ENCODE measurements around the gene GNB1L.

Gene GNB1L

GRCh38 chr22:19808873-19809478 lies 45.7 kb downstream of the GNB1L start:
- no peak for DNase-seq (ENCODE audit: low spot score)

GRCh38 chr22:19807914-19808872 lies 46.5 kb downstream of the GNB1L start:
- DNase-seq (ENCODE audit: low spot score): no peak

GRCh38 chr22:19807161-19807913 lies 47.3 kb downstream of the GNB1L start:
- DNase-seq (ENCODE audit: low spot score): no peak

- DNase-seq (ENCODE audit: low spot score): no peak
These were observed 48.2 kb downstream of the GNB1L start for GRCh38 chr22:19806213-19807160.

GRCh38 chr22:19805821-19806212 lies 48.9 kb downstream of the GNB1L start:
- no peak for DNase-seq (ENCODE audit: low spot score)

- DNase-seq (ENCODE audit: low spot score): no peak
These were observed 50.9 kb downstream of the GNB1L start for GRCh38 chr22:19803736-19804267.

GRCh38 chr22:19802894-19803735 lies 51.6 kb downstream of the GNB1L start:
- DNase-seq (ENCODE audit: low spot score): no peak

- no peak for DNase-seq (ENCODE audit: low spot score)
These were observed 52.4 kb downstream of the GNB1L start for GRCh38 chr22:19802001-19802893.

- no peak for DNase-seq (ENCODE audit: low spot score)
These were observed 53.2 kb downstream of the GNB1L start for GRCh38 chr22:19801340-19802000.

- no peak for DNase-seq (ENCODE audit: low spot score)
These were observed 53.9 kb downstream of the GNB1L start for GRCh38 chr22:19800761-19801244.

GRCh38 chr22:19800306-19800705 lies 54.4 kb downstream of the GNB1L start:
- DNase-seq (ENCODE audit: low spot score): no peak

GRCh38 chr22:19799322-19800190 lies 55.1 kb downstream of the GNB1L start:
- no peak for DNase-seq (ENCODE audit: low spot score)

GRCh38 chr22:19798891-19799293 lies 55.8 kb downstream of the GNB1L start:
- no peak for DNase-seq (ENCODE audit: low spot score)

- DNase-seq (ENCODE audit: low spot score): no peak
These were observed 56.5 kb downstream of the GNB1L start for GRCh38 chr22:19798003-19798665.

- no peak for DNase-seq (ENCODE audit: low spot score)
These were observed 57.3 kb downstream of the GNB1L start for GRCh38 chr22:19797086-19798002.

GRCh38 chr22:19796160-19796559 lies 58.5 kb downstream of the GNB1L start:
- no peak for DNase-seq (ENCODE audit: low spot score)

All from putamen (tissue), 1 donor.